Measurements from ENCODE around the gene PRPF39.

Gene PRPF39

DNA sequence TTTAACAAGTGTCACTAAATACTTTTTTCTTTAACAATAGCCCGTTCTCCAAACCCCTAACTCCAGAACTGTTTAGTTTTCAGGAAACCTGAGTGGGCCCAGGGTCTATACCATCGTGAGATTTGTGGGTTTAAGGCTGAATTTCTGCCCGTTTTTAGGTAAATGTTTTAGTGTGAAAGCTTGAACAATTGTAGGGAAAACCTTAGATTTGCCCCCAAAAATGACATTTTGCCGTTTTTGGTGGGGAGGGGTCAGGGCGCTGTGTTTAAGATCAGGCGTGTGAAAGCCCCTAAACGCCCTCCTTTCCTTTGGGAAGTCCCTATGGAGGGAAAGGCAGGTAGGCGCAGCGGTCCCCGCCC, 320 bp upstream of the PRPF39 start:
- no peak for DNase-seq

DNA sequence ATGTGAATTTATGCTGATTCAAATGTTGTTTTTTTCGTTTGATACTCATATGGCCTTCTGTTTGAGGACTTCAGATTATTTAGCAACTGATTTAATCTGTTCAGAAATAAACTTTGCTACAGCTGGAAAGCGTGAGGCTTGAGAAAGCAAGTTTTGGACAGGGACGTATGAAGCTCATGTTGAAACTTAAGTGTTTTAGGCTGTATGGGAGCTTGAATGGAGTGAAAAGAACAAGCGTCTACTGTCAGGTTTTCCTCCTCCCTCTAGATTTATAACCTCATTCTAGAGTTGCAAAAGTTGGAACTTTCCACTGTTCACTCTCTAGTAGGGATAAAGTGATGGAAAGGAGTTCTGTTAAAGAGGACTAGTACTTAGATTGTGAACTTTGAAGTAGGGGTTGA, 1.0 kb downstream of the PRPF39 start:
- no peak for DNase-seq

DNA sequence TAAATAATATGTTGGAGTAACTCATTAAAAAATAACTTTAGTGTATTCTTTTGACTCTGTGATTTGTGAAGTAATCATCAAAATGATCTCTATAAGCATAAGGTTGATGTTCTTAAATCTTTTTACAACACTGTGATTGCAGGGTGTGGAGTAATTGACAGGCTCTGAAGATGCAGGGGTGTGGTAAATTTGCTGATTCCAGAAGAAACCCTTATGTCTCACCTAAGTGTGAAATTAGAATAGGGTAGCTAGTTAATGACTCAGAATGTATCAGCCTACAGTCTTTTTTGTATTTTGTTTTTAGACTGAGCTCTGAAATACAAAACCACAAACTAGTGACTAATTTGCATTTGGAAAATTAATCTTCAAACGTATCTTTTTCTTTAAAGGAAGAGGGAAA, 5.9 kb downstream of the PRPF39 start:
- DNase-seq: no peak

- DNase-seq: no peak
These were observed 7.8 kb downstream of the PRPF39 start for GRCh38 chr14:45091710-45092109.

DNA sequence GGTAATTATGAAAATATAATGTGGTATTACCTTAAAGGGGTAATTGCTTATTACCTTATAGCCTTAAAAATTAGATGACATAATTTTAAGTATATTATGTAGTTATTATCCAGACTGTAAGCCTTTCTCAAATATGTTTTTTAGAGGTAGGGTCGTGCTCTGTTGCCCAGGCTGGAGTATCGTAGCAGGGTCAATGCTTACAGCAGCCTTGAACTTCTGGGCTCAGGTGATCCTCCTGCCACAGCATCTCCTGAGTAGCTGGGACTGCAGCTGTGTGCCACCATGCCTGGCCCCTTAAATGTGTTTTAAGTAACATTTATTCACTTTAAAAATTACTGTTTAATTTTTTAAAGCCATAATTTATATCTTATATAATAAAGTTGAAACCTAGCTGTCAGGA, 10.4 kb downstream of the PRPF39 start:
- no peak for DNase-seq

GRCh38 chr14:45095143-45095542, 11.2 kb downstream of the PRPF39 start:
- DNase-seq: no peak

DNA sequence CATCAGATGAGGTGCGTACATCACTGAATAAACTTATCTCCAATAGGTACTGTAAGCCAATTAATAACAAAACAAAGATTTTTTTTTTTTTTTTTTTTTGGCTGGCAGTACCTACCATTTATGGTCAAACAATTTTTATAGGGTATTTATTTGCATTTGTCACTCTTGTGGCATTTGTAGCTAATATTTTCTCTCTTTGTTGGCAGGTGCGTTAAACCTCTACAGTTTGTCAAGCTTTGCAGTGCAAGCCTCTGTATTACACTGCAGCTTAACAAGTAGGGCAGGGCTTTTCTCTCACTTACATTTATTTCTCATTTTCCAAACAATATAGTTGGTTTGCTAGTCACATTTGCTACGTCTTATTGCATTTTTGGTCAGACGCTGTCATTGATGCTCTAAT, 12.3 kb downstream of the PRPF39 start:
- DNase-seq: no peak

GRCh38 chr14:45103806-45104205, 19.9 kb downstream of the PRPF39 start:
- no peak for DNase-seq

GRCh38 chr14:45104561-45104960, 20.6 kb downstream of the PRPF39 start:
- no peak for DNase-seq

DNA sequence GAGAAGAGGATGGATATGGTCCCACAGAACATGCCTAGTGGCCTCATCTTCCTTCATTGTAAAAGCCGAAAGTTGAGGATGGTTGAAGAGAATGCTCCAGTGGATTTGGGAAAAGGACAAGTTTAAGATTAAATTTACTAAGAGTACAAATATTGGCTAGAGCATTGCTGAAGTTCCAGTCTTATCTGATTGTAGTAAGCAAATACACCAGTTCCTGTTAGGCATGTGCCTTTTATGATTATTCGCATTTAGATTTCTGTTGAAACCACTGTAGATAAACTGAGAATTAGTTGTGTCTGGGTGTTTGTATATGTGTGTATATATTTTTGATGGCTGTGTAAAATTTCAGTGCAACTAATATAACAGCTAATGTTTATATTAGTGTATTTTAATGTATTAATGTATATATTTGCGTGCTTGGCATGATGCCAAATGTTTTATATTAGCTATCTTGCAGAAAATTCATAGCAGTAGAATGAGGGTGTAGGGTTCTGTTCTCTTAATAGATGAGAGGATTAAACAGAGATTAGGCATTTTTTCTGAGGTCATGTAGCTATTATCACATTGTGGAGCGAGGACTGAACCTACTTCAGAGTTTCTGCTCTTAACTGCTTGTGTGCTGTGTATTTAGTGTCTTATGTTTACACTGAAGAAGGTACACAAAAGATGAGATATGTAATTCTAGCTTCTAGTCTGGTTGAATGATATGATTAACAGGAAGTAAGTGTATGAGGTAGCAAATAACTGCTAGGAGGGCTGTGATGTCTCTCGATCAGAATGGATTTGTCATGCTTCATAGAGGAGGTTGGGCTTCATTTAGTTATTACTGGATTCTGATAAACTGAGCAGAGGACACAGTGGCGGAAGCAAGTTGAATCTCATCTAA, 29.2 kb downstream of the PRPF39 start:
- no peak for DNase-seq

GRCh38 chr14:45114327-45114726, 30.4 kb downstream of the PRPF39 start:
- DNase-seq: no peak

DNA sequence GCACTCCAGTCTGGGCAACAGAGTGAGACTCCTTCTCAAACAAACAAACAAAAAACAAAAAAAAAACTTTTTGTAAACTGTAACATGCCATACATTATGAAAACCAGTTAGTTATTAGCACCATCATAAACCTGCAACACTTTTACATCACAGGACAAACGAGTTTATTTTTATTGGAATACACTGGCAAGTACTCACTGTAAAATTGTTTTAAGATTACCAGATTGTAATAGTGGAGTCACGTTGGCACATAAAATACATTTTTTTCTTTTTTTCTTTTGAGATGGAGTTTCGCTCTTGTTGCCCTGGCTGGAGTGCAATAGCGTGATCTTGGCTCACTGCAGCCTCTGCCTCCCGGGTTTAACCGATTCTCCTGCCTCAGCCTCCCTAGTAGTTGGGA, 34.7 kb downstream of the PRPF39 start:
- no peak for DNase-seq

GRCh38 chr14:45120096-45120495, 36.2 kb downstream of the PRPF39 start:
- DNase-seq: no peak

GRCh38 chr14:45123271-45123670, 39.4 kb downstream of the PRPF39 start:
- DNase-seq: no peak

DNA sequence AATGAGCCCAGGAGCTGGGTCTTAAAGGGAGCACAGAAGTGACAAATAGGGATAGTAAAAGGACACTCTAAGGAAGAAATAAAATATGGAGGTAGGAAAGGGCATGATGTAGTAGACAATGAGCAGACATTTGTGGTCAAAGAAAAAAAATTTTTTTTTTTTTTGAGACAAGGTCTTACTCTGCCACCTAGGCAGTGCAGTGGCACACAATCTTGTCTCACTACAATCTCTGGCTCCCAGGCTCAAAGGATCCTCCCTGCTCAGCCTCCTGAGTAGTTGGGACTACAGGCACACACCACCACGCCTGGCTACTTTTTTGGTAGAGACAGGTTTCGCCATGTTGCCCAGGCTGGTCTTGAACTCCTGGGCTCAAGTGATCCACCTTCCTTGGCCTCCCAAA, 41.8 kb downstream of the PRPF39 start:
- DNase-seq: no peak

GRCh38 chr14:45128963-45129629, 45.2 kb downstream of the PRPF39 start:
- DNase-seq: no peak

DNA sequence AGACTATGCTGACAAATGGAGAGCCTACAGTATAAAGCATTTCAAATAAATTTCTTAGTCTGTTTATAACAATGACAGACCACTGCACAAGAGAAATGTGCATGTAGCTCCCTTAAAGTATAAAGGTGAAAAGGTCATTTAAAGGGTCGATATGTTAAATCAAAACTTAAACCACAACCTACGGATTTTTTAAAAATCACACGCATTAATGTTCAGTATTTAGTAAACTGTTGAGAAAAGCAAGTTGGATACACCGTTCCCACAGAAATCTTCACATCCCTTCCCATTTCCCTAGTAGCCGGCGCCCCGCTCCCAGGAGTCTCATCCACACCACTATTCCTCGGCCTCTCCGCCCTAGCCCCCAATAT, 49.8 kb downstream of the PRPF39 start:
- no peak for DNase-seq

- peak; percentile 85 to 94 (median 88) for DNase-seq
These were observed 50.4 kb downstream of the PRPF39 start, which contains the start of gene FKBP3 for GRCh38 chr14:45134051-45134958. Gene FKBP3 (minus strand): TSS chr14:45134481. CDS start chr14:45134456, 25 bp downstream.

DNA sequence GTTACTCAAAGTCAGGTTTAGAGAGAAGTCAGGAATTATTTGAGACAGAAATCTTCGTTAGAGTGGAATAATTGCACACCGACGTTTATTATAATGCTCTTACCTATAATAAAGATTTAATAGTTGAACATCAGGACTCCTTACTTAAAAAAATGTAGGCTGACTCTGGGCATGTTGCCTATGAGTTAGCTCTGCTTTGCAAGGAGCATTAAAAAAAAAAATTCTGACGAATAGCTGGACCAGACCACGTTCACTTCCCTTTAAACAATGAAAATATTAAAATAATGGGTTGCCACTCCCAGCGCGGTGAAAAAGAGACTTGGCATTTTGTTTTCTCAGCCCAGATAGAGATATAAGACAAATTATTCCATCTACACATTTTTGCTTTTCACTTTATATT, 51.2 kb downstream of the PRPF39 start:
- no peak for DNase-seq

DNA sequence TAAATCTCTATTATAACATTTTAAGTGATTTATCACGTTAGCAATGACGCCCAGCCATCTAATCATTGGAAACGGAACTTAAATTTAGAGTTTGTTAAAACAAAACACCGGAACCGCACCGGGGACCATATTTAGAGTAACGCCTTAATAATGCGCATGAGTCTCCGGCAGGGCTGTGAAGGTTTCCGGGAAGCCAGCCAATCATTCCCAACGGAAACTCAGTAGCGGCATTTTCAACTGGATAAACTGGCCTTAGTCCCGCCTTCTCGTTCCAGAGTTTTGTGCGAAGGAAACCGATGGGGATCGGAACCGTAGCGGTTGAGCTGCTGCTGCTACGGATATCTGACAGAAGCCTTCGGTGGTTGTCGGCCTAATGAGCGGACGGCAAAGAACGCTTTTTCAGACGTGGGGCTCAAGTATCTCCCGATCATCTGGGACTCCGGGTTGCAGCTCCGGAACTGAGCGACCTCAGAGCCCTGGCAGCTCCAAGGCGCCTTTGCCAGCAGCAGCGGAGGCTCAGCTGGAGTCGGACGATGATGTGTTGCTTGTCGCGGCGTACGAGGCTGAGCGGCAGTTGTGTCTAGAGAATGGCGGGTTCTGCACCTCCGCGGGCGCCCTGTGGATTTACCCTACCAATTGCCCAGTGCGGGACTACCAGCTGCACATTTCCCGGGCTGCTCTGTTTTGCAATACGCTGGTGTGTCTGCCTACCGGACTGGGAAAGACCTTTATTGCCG, 51.9 kb downstream of the PRPF39 start, which contains the start of gene FANCM:
TSS of gene FANCM (plus strand) at position 272 of the 737 bp plus-strand sequence. CDS start at position 374, 102 bp downstream.
- DNase-seq: peak; percentile 54 to 73 (median 60)

DNA sequence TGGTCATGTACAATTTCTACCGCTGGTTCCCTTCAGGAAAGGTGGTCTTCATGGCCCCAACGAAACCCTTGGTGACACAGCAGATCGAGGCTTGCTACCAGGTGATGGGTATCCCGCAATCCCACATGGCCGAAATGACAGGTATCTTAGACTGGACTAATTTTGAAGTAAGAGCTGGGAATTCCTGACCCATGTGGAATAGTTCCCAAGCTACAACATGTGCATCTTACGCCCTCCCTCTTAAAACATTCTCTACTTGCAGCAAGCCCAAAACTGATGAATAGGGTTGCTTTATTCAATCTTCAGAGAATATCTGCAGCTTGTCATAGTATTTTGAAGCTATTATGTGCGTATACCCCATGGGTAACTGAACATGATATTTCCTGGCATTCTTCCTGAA, 52.5 kb downstream of the PRPF39 start:
- no peak for DNase-seq

- no peak for DNase-seq
These were observed 56.8 kb downstream of the PRPF39 start for GRCh38 chr14:45140661-45141187.

All from activated naive CD4-positive, alpha-beta T cell (primary cell).